ENCODE measurements around the gene MCOLN1.

MCOLN1 gene

GRCh38 chr19:7579182-7579581 is 56.8 kb downstream of the MCOLN1 start:
- no peak for DNase-seq

GRCh38 chr19:7582446-7582845 is 60.0 kb downstream of the MCOLN1 start:
- DNase-seq: no peak

All from hematopoietic multipotent progenitor cell treated with erythropoietin and hydrocortisone succinate and interleukin-3 and kit ligand, for 4 days (in vitro differentiated cells).